GM12875 (cell line): ENCODE measurements around the gene GPR137.

Experiments
- H3K4me3 ChIP-seq: one replicate; pipeline ENCODE4 v1.5.1; 2011; ENCODE audit warnings: low read depth, low read length, control low read depth
- TF ChIP-seq, protein P1 (sequence below): IDR thresholded peaks from 2 replicates; pipeline ENCODE4 v1.5.1; 2011; ENCODE audit warnings: low read depth, mild to moderate bottlenecking, control low read depth, inconsistent platforms, low read length, moderate library complexity, borderline replicate concordance; ENCODE audit not compliant: insufficient read depth

The GPR137 gene

DNA sequence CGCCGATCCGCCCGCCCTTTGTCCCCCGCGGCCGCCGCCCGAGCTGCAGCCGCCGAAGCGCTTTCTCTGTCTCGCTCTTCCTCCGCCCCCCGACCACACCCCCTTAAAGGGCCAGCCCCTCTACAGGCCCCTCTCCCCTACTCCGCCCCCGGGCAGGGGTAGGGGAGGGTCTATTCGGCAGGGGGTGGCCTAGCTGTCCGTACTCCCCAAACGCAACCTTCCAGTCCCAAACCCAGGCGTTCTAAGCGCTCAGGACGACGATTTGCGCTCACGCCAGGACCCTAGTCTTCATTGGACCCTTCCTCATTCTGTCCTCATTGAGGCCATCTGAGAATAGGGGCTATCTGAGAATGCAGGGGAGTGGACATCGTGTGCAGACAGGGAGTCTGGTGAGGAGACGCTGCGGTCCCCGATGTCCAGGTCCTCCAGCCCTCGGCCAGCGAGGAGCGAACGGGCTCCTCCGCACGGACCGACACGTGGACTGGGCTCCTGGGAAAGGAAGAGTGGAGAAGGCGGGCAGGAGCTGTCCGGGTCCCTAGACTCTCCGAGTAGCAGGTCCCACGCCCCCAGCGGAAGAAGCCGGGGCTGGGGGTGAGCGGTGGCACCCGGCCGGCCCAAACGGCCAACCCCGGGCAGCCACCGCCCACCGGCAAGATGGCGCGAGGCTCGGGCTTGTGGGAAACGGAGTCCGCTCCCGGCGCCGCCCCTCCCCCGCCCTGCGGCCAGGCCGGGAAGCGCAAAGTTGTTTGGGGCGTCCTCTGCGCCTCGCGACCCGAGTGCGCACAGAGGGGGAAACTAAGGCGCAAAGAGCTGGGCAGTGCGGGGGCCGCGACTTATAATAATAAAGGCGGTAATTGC is 38.5 kb upstream of the GPR137 start, which contains the start of gene PPP1R14B:
TSS of gene PPP1R14B (minus strand) at position 73 of the 858 bp plus-strand sequence. CDS start 270 bp downstream, outside the sequence.
- TF ChIP-seq, protein P1, sequence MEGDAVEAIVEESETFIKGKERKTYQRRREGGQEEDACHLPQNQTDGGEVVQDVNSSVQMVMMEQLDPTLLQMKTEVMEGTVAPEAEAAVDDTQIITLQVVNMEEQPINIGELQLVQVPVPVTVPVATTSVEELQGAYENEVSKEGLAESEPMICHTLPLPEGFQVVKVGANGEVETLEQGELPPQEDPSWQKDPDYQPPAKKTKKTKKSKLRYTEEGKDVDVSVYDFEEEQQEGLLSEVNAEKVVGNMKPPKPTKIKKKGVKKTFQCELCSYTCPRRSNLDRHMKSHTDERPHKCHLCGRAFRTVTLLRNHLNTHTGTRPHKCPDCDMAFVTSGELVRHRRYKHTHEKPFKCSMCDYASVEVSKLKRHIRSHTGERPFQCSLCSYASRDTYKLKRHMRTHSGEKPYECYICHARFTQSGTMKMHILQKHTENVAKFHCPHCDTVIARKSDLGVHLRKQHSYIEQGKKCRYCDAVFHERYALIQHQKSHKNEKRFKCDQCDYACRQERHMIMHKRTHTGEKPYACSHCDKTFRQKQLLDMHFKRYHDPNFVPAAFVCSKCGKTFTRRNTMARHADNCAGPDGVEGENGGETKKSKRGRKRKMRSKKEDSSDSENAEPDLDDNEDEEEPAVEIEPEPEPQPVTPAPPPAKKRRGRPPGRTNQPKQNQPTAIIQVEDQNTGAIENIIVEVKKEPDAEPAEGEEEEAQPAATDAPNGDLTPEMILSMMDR, result no peak
- peak within 1 kb of the TSS; percentile 66 for H3K4me3 ChIP-seq

DNA sequence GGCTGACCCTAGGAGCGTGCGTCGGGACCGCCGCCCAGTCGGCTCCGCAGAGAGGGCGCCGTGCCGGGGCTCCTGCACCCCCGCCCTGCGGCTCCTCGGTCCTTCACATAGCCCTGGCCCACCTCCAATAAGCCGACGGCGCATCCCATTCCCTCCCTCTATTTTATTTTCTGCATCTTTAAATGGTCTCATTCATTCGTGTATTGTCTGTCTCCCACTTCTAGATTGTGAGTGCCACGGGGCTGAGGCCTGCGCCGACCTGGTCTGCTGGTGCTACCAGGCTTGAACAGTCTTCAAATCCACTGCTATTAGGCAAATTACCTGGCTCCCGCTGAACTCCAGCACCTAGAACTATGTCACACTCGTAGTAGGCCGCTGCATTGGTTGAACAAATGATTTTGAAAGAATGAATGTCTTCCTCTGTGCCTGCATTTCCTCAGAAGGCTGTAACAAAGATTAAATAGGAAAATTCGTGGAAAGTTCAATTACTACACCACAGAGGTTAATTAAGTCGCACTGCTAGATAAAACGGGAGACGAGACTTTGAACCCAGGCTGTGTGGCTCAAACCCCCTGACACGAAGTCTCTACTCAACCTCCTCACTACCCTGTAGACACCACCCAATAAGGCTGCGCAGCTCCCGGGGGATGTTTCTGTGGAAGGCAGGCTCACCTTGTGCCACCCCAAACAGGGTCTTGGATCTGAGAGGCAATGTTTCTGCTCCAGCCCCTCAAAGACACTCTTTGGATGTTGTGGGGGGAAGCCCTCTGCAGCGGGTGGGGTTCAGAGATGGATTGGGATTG is 37.7 kb upstream of the GPR137 start:
- TF ChIP-seq, protein P1, result no peak
- H3K4me3 ChIP-seq, result peak overlapping the region; percentile 58

DNA sequence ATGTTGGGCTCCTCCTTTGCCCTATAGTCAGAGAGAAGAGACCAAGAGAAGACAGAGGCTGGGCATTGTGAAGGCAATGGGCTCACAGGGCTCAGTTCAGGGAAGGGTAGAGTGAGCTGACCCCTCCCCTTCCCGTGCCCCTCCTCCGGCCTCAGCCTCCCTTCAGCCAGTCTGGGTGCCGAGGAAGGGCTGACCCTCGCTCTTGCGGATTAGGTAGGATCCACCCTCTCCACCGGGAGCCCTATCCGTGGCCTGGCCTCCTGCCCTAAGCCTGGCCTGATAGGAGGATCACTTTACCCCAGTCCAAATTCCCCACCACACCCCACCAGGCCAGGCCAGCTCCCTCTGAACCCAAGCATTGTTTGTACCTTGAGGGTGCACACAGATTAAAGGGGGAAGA is 37.1 kb upstream of the GPR137 start:
- TF ChIP-seq, protein P1, result no peak
- no peak overlapping the region for H3K4me3 ChIP-seq

DNA sequence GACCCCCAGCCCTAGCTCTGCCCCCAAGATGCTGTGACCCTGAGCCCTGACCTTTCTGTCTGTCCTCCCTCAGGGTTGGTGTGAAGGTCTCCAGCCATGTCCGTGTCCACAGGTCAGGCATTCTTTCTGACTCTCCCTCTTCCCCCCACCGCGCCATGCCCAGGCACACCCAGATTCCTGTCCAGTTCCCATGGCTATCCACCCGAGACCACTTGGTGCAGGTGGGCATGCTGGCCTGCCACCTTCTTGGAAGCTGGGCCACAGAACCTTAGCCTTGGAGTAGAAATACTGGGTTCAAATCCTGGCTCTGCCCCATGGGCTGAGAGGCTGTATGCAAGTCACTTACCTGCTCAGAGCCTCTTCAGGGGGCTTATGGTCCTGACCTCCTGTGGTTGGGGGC is 36.6 kb upstream of the GPR137 start:
- no peak overlapping the region for H3K4me3 ChIP-seq

DNA sequence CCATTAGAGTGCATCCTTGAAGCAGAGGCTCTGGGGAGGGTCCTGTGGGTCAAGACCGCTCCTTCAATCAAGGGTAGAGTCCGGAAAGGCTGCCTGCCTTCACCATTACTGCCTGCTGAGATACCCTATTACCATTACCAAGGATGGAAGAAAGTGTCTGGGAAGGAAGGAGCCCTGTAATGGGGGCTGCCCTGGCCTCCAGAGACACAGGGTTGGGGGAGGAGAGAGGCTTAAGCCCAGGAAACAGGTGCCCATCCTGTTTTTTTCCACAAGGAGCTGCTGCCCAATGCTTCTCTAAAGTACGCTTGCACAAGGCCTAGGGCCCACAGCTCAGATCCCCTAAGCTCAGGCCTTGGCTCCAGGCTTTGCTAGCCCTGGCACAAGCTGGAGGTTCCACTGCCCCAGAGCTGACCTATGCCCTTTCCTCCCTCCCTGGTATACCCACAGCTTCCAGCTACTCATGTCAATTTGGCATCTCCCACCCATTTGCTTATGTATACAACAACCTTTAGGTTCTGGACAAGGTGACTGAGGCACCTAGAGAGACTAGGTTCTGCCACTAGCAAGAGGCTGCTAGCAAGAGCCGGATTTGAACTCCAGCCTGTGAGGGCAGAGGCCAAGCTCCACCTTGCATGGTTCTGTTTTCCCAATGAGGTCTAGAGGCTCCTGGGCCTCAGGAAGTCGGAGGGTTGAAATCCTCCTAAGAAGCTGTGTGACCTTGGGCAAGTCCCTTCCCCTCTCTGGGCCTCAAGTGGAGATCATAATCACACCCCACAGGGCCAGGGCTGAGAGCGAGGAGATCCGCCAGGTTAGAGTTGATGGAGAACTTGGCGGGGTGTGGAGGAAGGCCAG is 35.9 kb upstream of the GPR137 start:
- H3K4me3 ChIP-seq, result no peak overlapping the region

More for the DNA sequence above, 36.6 kb upstream of the GPR137 start:
- TF ChIP-seq, protein P1, result no peak

DNA sequence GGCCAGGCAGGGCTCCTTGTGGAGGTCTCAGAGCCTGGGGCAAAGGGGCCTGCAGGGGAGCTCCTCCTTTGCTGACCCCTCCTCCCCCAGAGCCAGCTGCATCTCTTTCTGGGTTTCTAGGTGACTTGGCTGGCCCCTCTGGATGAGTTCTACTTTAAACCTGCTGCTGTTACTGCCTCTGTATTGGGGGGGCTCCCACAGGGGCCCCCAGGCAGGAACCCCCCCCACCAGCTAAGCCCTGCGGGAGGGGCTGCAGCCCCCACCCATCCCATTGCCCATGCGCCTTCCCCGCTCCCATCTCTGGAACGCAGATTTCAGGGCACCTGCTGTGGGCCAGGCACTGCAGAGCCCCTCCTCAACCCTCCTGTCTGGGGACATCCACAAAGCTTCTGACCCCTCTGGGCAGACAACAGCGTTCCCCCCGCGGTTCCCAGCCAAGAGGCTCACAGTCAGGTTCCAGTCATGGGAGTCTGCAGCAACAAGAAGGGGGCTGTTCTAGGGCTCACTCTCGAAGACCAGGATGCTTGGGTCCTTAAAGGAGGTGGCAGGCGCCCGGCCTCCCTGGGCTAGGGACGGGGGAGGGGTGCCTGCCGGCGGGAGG is 35.1 kb upstream of the GPR137 start:
- peak overlapping the region; percentile 42 for H3K4me3 ChIP-seq
- TF ChIP-seq, protein P1, result no peak

More for the DNA sequence above, 35.9 kb upstream of the GPR137 start:
- TF ChIP-seq, protein P1, result no peak
